GM19438 (cell line): Measurements from ENCODE around the gene ZDHHC3.
"Not testable (repeated sequence)": the region's sequence is repeated elsewhere in the genome, so short reads cannot be mapped to it uniquely, and the experiment has no call there.

Experiments
- ATAC-seq: cut with Tn5 transposase; IDR thresholded peaks from one replicate; pipeline ENCODE4 v1.9.1; 2021; ENCODE audit warnings: low read depth; ENCODE audit not compliant: unreplicated experiment

Gene ZDHHC3

DNA sequence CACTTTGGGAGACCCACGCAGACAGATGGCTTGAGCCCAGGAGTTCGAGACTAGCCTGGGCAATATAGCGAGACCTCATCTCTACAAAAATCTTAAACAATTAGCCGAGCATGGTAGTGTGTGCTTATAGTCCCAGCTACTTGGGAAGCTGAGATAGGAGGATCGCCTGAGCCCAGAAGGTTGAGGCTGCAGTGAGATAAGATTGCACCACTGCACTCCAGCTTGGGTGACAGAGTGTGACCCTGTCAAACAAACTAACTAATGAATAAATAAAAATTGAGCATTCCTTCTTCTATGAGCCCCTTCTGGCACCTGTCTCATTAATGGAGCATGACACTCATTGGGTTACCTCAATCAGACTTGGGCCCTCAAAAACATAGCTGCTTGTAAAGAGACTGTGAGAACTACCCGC, 7.5 kb downstream of the ZDHHC3 start:
- ATAC-seq: no peak

DNA sequence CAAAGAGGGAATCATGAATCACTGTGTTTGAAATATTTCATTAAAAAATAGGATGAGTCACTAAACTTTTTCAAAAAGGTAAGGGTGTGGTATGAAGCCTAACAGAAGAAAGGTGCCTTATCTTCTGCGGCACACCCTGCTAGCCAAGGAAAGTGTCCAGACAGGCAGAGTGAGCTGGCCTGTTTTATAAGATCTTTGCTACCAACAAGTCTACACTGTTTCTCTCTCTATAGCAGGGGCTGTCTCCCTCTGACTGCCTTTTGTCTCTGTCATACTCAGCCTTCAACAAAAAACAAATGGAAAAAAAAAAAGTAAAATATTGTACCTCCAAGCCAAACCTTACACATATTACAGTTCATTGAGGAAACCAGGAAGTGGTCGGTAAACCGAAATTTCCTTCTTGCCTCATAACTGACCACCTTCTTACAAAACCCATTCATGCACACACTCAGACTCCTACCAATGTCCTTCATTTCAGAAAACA, 9.1 kb downstream of the ZDHHC3 start:
- ATAC-seq: no peak

DNA sequence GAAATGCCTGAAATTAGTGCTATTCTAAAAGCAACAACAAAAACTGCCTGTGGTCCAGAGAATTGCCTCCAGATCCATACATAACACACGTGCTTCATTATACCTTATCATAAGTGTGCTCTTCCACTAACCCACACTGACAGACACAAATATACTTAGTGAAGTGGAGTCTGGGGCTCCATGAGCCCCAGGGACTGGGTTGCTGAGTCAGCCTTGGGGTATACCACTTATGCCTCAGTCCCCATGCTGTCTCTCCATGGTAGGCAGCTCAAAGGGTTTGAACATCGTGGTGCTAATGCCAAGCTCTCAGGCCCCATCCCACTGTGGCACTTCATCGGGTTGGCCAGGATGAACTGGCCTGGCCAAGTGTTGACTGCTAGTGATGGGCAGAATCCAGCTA, 10.8 kb downstream of the ZDHHC3 start:
- no peak for ATAC-seq

DNA sequence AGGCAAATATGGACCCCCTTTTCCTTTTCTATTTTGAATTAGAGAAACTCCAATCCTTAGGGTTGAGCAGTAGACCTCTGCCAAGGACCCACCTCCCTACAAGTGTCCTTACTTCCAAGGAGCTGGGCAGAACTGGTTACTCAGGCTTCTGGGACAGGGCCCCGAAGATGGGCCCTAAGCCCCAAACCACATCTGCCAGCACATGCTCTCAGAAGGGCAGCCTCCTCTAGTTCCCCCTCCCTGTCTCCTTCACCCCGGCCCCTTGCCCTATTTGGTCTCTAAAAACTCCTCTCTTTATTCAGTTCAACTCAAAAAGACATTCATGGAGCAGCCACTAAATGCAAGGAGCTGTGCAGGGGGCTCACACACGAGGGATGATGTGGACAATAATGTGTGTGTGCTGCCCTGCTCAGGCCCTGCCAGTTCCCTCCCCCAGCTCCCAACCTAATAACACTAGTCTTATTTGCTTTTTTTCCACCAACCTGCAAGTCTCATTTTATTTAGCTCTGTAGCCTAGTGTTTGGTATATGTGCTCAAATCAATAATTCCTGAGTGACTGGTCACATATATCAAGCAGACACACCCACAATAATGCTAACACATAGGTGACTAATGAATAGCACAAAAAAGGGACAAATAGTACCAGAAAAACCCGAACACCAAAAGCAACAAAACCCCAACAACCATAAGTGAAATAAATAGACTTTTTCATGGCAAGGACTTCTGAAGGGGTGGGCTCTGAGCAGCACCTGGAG, 12.2 kb downstream of the ZDHHC3 start:
- no peak for ATAC-seq

DNA sequence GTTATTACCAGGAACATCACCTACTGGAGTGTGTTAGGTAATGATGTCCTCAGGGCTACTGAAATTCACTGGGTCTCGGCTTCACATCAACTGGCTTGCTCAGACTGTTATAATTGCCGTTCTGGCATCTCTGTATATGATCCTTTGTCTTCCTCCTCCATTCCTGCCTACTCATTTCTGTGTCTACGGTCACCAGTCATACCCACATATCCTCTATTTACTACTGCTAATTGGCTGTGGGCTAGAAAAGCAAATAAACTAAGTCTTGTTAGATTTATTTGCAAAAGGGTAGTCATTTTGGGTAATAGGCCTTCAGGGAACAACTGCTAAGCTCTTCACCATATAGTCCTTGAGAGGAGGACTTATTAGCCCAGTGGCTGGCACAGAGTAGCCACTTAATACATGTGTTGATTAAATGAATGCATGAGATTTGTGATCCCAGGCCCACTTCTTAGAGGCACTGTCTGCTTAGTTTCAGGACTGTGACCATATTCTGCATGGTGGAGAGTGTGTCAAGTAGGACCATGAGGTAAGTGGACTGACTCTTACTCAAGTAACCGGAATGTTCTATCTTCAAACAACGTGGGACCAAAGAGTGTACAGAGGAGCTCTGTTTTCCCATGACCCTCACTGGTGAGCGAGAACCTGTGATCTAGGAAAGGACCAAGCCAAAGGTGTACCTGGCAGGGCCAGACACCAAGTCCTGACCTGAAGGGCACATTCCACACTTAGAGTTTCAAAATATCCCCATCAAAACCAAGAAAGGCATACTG, 13.2 kb downstream of the ZDHHC3 start:
- ATAC-seq: no peak

DNA sequence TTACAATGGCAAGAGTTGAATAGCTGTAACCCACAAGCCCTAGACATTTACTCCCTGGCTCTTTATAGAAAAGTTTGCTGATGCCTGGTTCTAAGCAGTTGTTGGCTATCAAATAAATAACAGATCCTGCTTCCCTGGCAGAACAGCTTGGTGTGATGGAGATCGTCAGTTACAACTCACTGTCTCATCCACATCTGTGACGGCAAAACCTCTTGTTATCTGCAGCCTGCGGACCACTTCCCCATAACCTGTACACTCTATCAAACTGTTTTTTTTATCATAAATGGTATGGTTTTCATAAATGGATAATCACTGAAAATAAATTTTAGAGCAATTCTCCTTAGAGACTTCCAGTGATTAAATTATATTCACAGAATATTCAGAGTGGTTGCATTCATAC, 14.1 kb downstream of the ZDHHC3 start:
- ATAC-seq: no peak

DNA sequence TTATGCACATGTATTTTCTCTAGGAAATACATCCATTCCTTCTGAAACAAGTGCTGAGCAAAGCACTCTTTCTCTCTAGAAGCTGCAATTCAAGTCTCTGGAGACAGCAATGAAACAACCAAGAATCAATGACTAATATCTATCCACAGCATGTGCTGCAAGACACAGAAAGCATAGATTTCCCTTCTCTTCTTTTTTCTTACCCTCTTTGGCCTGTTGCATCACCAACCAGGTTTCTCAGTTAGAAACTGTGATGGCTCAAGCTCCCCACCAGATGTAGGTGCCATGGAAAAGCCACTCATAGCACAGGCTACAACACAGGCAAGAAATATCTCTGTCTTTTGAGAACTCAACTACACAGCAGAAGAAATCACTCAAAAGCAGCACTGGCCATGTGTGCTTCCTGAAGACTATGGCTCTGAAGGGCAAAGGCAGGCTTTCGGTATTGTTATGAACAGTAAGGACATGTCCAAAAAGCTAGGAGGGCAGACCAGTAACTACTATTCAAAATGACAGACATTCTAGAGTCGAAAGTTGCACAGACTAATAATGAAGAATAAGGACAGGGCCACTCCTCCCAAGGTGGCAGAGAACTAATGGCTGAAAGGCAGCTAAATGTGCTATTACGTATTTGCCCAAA, 15.5 kb downstream of the ZDHHC3 start:
- no peak for ATAC-seq

DNA sequence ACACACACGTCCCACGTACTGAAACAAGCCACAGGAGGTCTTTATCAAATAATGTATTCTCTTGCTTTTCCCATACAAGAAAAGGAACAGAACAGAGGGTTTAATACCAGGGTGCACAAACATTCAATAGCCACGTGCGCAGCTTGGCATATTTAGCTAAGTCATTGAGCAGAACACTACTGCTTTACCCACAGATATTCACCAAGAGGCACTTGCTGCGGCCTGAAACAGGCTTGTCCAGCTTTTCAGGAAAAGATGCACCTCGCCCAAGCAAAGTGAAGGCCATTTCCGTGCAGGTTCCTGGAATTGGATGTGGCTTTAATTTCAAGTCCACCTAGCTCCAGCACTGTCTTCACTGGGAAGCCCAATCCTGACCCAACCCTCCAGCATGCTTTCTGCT, 17.6 kb downstream of the ZDHHC3 start:
- no peak for ATAC-seq

DNA sequence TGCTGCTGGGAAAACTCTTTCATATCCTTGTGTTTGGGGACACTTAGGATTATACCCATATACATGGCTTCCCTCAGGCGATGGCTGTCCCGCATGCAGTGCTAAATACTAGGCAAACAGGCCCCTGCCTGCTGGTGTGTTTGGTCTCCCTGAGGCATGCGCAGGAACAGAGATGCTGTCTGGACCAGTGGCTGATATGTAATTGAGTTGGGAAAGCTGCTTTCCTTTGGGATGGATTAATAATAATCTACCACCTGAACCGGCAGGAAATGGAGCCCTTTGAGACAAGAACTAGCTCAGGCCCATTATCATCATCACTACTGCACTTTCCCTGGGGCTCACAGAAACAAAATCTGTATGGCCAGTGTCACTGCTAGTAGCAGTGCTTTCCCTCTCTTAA, 18.0 kb downstream of the ZDHHC3 start:
- no peak for ATAC-seq

DNA sequence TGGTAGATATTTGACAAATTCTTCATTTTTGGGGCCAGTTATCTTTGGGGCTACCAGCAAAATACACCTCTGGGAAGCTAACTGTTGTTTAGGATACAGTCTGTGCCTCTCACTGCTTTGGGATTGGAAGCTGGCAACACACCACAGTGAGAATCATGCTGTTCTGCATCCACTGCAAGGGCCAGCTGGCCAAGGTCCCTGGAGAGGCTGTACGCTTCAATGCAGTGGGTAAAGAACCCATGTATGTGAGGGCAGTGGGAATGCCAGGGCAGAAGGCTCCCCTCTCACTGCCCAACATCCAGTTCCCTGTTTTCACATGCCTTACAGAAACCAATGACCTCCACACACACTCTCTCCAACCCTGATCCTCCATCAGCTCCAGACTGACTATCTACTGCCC, 20.1 kb downstream of the ZDHHC3 start:
- no peak for ATAC-seq

DNA sequence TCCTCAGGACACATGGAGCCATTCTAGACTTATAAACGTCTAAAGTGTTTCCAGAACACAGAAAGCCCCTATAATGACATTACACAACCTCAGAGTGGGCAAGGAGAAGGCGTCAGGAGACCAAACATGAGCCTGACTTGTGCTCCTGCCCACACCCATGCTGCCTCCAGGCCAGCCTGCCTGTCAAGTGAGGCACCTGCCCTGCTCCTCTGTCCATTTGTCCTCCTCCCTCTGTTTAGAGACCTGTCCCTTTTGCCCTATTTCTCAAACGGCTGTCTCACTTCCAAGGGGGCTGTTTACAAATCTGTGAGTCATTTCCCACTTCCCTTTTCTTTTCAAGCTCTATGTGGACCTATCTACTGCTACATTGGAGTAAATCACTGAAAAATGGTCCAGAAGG, 21.0 kb downstream of the ZDHHC3 start:
- peak; percentile 60 for ATAC-seq

DNA sequence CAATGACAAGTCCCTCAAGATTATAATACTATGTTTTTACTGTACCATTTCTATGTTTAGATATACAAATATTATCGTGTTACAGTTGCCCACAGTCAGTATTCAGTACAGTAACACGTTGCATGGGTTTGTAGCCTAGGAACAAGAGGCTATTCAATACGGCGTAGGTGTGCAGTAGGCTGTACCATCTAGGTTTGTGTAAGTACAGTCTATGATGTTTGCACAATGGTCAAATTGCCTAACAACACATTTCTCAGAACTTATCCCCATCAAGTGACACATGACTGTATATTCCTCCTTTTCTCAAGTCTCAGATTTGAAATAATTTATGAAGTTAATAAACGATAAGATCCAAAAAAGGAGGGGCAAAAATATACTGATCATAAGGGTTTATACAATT, 21.7 kb downstream of the ZDHHC3 start:
- ATAC-seq: no peak

DNA sequence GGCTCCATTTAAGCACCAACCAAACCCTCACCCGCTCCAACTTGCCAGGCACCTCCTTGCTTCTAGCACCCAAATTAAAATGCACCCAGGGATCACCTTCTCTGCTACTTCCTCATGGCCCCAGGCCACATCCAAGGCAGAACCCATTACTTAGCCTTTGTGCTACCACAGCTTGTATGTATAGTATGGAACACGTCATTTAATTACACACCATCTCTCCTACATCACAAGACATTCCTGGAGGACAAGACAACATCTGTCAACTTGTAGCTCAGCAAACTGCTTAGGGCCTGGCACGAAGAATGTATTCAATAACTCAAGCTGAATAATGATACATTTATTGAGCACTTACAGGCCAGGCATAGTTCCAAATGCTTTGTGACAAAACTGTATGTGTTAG, 23.3 kb downstream of the ZDHHC3 start:
- ATAC-seq: no peak

DNA sequence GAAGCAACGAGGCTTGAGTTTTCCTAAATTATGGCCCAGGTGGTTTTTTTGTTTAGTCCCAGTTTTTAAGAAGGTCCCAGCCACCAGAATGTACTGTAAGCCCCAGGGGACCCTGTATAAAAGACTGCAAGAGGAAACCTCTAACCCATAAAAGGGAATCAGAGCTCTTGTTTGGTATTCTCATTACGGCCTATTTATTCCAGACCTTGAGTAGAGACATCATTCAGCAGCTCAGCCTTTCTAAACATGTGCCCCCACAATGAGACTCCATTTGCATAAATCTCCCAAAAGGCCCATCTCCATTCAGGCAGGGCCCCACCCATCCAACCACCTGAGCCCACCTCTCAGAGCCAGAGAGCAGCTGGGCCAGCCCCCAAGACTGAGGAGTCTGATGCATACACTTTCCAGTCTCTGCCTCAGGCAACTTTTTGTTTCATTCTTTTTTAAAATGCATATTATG, 25.7 kb downstream of the ZDHHC3 start:
- ATAC-seq: no peak

DNA sequence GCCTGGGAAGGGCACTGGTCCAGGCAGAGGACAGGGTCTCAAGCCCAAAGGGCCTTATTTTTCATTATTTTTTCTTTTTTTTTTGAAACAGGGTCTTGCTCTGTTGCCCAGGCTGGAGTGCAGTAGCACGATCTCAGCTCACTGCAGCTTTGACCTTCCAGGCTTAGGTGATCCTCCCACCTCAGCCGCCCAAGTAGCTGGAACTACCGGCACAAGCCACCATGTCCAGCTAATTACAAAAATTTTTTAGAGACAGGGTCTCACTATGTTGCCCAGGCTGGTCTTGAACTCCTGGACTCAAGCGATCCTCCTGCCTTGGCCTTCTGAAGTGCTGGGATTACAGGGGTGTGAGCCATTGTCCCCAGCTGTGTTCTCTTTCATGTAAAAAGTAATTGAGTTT, 26.2 kb downstream of the ZDHHC3 start:
- not testable (repeated sequence) for ATAC-seq

DNA sequence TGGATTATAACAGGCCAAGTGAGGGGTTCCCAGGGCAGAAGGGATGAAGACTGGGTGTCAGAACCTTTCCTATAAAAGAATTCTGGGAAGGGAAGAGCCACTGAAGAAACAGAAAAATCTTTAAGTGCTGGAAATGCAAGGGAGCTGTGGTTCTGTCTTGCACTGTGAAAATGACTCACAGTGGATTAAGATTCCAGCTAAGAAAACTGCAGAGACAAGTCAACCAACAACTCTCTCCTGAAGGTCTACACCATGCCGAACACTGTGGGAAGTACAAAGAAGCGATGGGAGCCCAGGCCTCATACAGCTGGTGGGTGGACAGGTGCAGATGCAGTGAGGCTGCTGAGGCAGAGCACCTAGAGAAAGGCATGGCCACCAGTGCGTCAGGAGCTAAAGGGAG, 27.7 kb downstream of the ZDHHC3 start:
- no peak for ATAC-seq

DNA sequence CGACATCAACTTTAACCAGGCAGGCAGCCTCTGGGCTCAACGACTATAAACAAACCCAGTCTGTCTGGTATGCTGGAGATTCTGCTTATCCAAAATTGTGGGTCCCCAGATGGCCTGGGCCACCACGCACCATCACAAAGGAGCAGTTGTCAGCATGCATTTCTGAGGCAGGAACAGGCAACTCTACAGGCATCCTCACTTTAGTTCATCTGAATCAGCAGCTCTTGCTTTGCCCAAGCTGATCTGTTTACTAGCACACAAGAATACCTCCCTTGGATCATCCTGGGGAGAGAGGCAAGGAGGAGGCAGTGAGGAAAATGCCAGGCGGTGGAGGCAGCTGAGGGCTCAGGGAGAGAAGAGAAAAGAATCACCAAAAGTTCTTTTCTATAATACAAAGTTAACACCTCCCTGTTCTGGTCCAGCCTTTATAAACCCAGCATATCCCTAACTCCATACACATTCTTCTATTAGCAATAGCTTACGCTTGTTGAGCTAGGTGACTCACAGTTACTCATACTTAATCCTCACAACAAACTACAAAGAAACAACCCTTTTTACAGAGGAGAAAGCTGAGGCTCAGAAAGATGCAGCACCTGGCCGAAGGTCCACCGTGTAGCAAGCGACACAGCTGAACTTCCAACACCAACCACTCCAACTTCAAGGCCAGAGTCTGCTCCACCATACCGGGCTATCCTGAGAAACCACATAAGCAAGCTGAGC, 33.6 kb downstream of the ZDHHC3 start:
- ATAC-seq: no peak

DNA sequence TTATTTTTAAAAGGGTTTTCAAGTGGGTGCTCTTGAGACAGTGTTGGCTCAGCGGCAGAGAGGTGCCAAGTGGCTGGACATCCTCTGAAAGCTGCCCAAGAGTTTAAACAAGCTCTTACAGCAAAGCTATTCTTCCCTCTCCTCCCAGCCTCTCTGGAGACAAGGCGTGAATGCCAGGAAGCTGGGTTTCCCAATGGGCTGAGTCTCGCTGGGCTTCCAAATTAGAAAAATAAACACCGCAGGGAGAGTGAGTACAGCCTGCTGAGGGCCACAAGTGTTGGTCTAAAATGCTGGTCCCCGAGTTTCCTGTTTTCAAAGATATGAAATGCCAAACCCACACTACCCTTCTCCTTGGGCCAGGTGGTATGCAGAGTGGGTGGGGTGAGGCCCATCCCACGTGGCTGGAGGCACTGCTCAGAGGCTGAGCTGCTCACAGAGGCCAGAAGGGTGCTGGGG, 36.4 kb downstream of the ZDHHC3 start:
- ATAC-seq: no peak

DNA sequence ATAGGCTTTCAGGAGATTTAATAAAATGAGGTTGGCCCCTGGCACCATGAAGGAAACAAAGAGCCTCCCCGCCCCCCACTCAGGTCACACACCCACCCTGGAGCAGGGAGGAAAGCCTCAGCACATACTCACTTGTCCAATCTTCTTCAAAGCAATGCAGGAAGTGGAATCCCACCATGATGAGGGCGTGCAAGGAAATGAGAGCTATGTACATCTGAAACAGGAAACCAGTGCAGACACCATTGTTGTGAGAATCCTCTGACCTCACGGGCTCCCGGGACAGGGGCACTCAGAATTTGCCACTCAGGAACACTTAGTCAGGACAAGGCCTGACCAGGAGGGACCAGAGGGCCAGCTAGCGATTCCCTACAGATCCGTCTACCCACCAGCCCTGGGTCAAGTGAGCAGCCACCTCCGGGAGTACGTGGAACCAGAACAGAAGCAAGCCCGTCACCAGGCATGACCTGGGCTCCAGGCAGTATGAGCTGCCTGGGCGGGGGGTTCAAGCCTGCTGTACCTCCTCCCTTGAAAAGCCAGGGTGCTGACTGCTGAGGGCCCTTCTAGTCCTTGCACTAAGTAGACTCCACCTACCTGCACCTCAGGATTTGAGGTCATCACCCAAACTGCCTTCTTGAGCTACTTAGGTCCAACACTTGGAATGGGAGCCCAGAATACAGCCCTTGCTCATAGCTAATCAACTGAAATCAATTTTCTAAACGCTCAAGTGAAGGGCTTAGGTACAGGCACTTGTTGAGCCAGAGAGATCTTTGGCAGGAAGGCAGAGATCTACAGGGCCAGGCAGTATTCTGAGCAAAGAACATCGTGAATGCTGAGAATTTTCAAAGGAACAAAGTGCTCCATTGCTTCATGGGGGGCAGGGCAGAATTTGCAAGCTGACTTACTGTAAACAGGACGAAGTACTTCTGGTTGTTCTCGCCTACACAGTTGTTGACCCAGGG, 42.7 kb downstream of the ZDHHC3 start:
- ATAC-seq: no peak

DNA sequence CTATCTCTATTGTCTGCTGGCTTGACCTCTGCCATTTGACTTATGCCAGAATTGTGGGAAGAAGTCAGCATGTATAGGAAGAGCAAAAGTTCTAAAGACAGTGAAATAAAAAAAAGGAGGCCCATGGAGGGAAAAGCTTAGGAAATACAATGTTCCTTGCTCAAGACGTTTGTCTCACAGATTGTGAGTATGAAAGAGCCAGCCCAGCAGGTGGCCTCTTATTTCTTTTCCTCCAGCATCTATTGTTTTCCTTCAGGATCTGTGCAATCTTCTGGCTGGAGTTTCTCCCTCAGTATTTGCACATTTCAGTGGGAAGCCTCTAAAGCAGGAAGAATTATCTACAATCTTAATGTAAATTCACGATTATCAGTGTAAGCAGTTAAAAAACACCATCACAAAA, 43.7 kb downstream of the ZDHHC3 start:
- ATAC-seq: no peak
